Right cardiac atrium (tissue), 5 donors: ENCODE results near the gene MRPL46. TPM values are rescaled to one million over a fixed set of nuclear protein-coding genes. Genes with fewer than 3 reads are reported as not detected.
"Not testable (repeated sequence)": the region's sequence is repeated elsewhere in the genome, so short reads cannot be mapped to it uniquely, and the experiment has no call there.

Experiments
- ATAC-seq, 2 donors: fragments of 200-7000 bp; cut with Tn5 transposase; one replicate each; pipeline versions ENCODE4 v1.8.0 to v1.9.1; 2020; ENCODE audit warnings: moderate library complexity in 2 of 2, mild to moderate bottlenecking in 1 of 2
- DNase-seq, 3 donors: peaks; one replicate each; pipeline ENCODE4 v3.0.0-alpha.2; 2020
- H3K27ac ChIP-seq: one replicate; pipeline ENCODE4 v1.5.1; 2013; ENCODE audit warnings: mild to moderate bottlenecking, low read length, control low read depth, moderate library complexity
- H3K27me3 ChIP-seq: one replicate; pipeline ENCODE4 v1.6.1; 2013; ENCODE audit not compliant: control insufficient read depth, insufficient read depth
- H3K4me1 ChIP-seq: one replicate; pipeline ENCODE4 v1.6.1; 2013; ENCODE audit warnings: low read length; ENCODE audit not compliant: control insufficient read depth, insufficient read depth
- H3K4me3 ChIP-seq: one replicate; pipeline ENCODE4 v1.5.1; 2013; ENCODE audit warnings: low read length, control low read depth
- H3K9me3 ChIP-seq: one replicate; pipeline ENCODE4 v1.6.1; 2013; ENCODE audit warnings: low read length; ENCODE audit not compliant: control insufficient read depth
- WGBS: extraction: QIAGEN DNeasy Blood & Tissue Kit; methylation state at CpG from one replicate; pipeline ENCODE4 v1.1.7; 2013; 5-methylcytosine and 5-hydroxymethylcytosine counted together
- intact Hi-C, 4 donors: fragments of 100-400 bp; cut with DNase I; formaldehyde crosslinking; loops; one replicate each; pipeline versions ENCODE4 v1.11.0 to v1.14.0; 2022 to 2023
- polyA plus RNA-seq: library from polyadenylated mRNA; stranded (reverse); fragments of 200-250 nt; gene quantifications from one replicate; pipeline ENCODE4 v1.2.3, GENCODE V29; 2013
- total RNA-seq, 4 donors: library from RNA; stranded (reverse); fragmentation: NEBNext Ultra II Directional; extraction: Animal tissue kit (Norgen Biotek cat#: 25700); gene quantifications; one replicate each; pipeline ENCODE4 v1.2.1, GENCODE V29; 2021
- donor health status: healthy with polysubstance abuse.
- donor health status: DM: no; HTN: yes; CAD: no.
- donor health status: DM: no; HTN: no; CAD: no.
- donor health status: DM: no; HTN: yes; CAD: no; lungs with severe emphysema.
- donor health status: DM: yes; HTN: yes; CAD: no.

MRPL46 gene
- total and polyA plus RNA-seq, 5 donors, result 30.0 to 67.9 (median 41.7) TPM

GRCh38 chr15:88477904-88478303 is 10.7 kb upstream of the MRPL46 start:
- intact Hi-C loops, result loop anchor here in 3 of 4 donors (2.0 to 5.0 kb wide), 2 partner anchors 134 to 137 kb away; no protein-coding TSS in a partner anchor
- DNase-seq, result no peak
- no peaks in the 10 kb centered on the region for H3K27me3 ChIP-seq
- no peaks in the 10 kb centered on the region for H3K9me3 ChIP-seq
- no peak overlapping the region for H3K27ac ChIP-seq
- H3K4me3 ChIP-seq, result no peak overlapping the region
- H3K4me1 ChIP-seq, result no peaks in the 10 kb centered on the region
- ATAC-seq, result no peak
- WGBS, result 92% methylated on average over 5 of the region's 5 CpGs

DNA sequence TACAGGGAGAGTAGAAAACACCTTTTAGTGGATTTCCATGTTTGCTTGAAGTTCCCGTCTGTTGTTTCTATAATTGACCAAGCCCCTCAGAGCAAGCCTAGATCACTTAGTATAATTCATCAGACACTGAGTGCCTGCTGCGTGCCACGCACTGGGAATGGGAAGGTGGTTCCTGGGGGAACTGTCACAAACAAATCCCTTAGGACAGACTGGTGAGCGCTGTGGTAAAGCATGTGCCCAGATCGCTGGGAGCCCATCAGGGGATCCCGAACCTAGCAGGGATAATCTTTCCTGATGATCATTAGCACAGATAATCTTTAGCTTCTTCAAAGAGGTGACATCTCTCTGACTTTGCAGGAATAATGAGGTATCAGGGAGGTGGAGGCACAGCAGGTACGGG is 9.9 kb upstream of the MRPL46 start:
- Histone ChIP-seq H3K27ac (no peak overlapping the region), H3K9me3 (no peaks in the 10 kb centered on the region), H3K4me3 (no peak overlapping the region), H3K4me1 (no peaks in the 10 kb centered on the region), H3K27me3 (no peaks in the 10 kb centered on the region)
- DNase-seq, result no peak
- ATAC-seq, result no peak
- 89% methylated on average over 7 of the region's 7 CpGs for WGBS
- intact Hi-C loops, result loop anchor here in 3 of 4 donors (2.0 to 5.0 kb wide), 2 partner anchors 135 to 138 kb away; no protein-coding TSS in a partner anchor

GRCh38 chr15:88476635-88477060 is 9.5 kb upstream of the MRPL46 start:
- ATAC-seq (peak; percentile 72 to 73), DNase-seq (no peak)
- Histone ChIP-seq H3K27me3 (no peaks in the 10 kb centered on the region), H3K4me1 (no peaks in the 10 kb centered on the region), H3K9me3 (no peaks in the 10 kb centered on the region), H3K27ac (no peak overlapping the region), H3K4me3 (no peak overlapping the region)
- 61% methylated on average over 8 of the region's 8 CpGs for WGBS
- intact Hi-C loops, result loop anchor here in 3 of 4 donors (2.0 to 5.0 kb wide), 2 partner anchors 136 to 138 kb away; no protein-coding TSS in a partner anchor

DNA sequence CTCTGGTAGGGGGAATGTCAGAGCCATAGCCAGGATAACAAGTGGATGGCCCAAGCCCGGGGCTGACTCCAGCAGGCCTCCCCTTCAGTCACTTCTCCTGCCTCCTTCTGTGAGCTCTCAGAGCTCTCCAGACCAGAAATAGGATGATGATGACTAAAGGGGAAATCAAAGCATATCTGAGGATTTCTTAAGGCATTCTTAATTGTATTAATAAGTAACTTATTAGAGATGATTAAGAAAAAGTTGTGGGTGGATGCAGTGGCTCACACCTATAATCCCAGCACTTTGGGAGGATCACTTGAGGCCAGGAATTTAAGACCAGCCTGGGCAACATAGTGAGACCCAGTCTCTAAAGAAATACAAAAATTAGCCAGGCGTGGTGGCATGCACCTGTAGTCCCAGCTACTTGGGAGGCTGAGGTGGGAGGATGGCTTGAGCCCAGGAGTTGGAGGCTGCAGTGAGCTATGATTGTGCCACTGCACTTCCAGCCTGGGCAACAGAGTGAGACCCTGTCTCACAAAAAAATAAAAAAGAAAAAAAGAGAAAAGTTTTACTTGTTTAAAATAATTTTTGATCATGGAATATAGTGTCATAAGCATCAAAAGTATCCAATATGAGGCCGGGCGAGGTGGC is 6.6 kb upstream of the MRPL46 start:
- intact Hi-C loops, result loop anchor here in 1 of 4 donors (5.0 kb wide), 1 partner anchor 149 kb away; the partner anchor contains the start of gene AEN

DNA sequence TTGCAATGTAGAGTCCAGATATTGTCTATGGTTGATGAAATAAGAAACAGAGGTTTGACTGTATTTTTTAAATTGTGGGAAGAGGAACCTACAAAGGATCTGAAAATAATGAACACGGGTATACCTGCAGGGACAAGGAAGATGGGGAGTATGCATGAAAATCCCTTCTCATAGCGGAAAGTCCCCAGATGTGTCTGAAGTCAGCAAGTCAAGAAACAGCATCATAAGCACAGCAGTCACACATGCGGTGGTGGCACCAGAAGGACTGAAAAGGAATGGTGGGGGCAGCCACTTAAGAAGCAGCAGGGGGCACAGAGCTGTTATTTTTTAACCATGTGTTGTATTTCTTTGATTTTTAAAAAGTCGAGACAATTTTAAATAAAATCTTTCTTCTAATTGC is 5.0 kb upstream of the MRPL46 start:
- WGBS, result 84% methylated on average over 4 of the region's 4 CpGs
- intact Hi-C loops, result loop anchor here in 1 of 4 donors (5.0 kb wide), 1 partner anchor 150 kb away; the partner anchor contains the start of gene AEN
- ATAC-seq (no peak), DNase-seq (no peak)
- no peak overlapping the region for H3K27ac ChIP-seq
- H3K4me1 ChIP-seq, result peaks cover 2% of the 10 kb centered on the region
- no peak overlapping the region for H3K4me3 ChIP-seq
- no peaks in the 10 kb centered on the region for H3K27me3 ChIP-seq
- no peaks in the 10 kb centered on the region for H3K9me3 ChIP-seq

More for the DNA sequence above, 6.6 kb upstream of the MRPL46 start:
- H3K9me3 ChIP-seq, H3K4me1 ChIP-seq, H3K4me3 ChIP-seq, H3K27ac ChIP-seq, DNase-seq, ATAC-seq, H3K27me3 ChIP-seq: not testable (repeated sequence)
- 96% methylated on average over 4 of the region's 4 CpGs for WGBS

GRCh38 chr15:88470625-88471372 is 3.6 kb upstream of the MRPL46 start:
- no peak overlapping the region for H3K4me3 ChIP-seq
- no peaks in the 10 kb centered on the region for H3K9me3 ChIP-seq
- intact Hi-C loops, result loop anchor here in 1 of 4 donors (5.0 kb wide), 1 partner anchor 152 kb away; the partner anchor contains the start of gene AEN
- no peaks in the 10 kb centered on the region for H3K27me3 ChIP-seq
- DNase-seq (no peak), ATAC-seq (no peak)
- peaks cover 2% of the 10 kb centered on the region for H3K4me1 ChIP-seq
- no peak overlapping the region for H3K27ac ChIP-seq
- 93% methylated on average over 6 of the region's 6 CpGs for WGBS

GRCh38 chr15:88469321-88469720 is 2.1 kb upstream of the MRPL46 start:
- Histone ChIP-seq H3K27ac (no peak overlapping the region), H3K9me3 (no peaks in the 10 kb centered on the region), H3K4me1 (peaks cover 2% of the 10 kb centered on the region), H3K4me3 (no peak overlapping the region), H3K27me3 (no peaks in the 10 kb centered on the region)
- DNase-seq (no peak), ATAC-seq (no peak)
- 91% methylated on average over 2 of the region's 2 CpGs for WGBS
- intact Hi-C loops, result no loop called here

GRCh38 chr15:88468721-88469120 is 1.5 kb upstream of the MRPL46 start:
- DNase-seq, H3K27ac ChIP-seq, H3K4me3 ChIP-seq, ATAC-seq, H3K9me3 ChIP-seq, H3K4me1 ChIP-seq, intact Hi-C loops, H3K27me3 ChIP-seq: not testable (repeated sequence)
- WGBS, result 95% methylated on average over 10 of the region's 10 CpGs

DNA sequence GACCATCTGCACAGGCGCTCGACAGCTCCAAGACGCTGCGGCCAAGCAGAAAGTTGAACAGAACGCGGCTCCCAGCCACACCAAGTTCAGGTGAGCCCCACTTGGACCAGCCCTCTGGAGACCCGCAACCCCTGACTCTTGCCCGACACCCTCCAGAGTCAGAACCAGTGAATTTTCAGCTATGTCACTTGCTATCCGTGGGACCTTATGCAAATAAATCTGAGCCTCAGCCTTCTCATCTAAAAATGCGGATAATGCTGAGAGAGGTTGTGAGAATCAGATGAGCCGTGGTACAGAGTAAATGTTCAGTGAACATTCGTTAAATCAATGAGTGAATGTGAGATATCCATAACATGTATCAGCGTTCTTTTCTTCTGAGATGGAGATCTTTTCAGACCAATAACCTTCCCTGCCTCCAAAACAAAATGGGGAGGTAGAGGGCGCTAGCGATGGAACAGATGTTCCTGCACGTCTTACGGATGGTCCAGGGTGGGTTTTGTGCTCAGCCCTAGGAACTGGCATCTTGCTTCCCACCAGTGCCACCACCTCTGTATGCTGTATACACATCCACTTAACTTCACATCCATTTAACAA is 844 bp upstream of the MRPL46 start:
- Histone ChIP-seq H3K9me3 (no peaks in the 10 kb centered on the region), H3K27me3 (no peaks in the 10 kb centered on the region), H3K27ac (peak overlapping the region; percentile 58), H3K4me1 (peaks cover 2% of the 10 kb centered on the region), H3K4me3 (peak overlapping the region; percentile 73)
- no peak for DNase-seq
- ATAC-seq, result no peak
- intact Hi-C loops, result no loop called here
- 2% methylated on average over 17 of the region's 17 CpGs for WGBS

DNA sequence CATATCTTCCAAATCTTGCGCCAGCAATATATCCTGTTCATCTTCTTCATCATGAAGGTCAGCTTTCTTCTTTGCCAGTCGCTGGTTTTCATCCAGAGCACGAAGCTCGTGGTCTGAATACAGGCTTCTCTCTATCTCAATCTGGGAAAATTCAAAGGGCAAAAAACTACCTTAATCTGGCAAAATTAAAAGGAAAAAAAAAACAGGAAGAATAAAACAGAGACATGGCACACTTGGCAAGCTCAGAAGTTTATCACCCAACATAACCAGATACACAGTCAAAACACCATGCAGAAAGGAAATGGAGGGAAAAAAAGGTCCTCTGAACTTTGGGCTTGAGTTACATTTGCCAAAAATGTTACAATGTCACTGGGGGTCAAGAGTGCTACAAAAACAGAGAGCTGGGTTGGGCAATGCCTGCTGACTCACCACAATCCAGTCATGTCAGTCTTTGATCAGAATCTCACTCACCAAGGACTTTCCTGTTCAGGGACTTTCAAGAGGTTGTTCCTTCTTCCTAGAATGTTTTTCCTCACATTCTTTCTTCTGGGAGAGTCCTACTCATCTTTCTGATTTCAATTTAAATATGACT is 1.5 kb downstream of the MRPL46 start:
- no peak for DNase-seq
- no peaks in the 10 kb centered on the region for H3K27me3 ChIP-seq
- intact Hi-C loops, result no loop called here
- peaks cover 2% of the 10 kb centered on the region for H3K4me1 ChIP-seq
- H3K27ac ChIP-seq, result no peak overlapping the region
- ATAC-seq, result no peak
- H3K9me3 ChIP-seq, result no peaks in the 10 kb centered on the region
- 92% methylated on average over 4 of the region's 4 CpGs for WGBS
- no peak overlapping the region for H3K4me3 ChIP-seq
